LoVo (cell line): Measurements from ENCODE around the gene NELFCD.
"Not testable (repeated sequence)": the region's sequence is repeated elsewhere in the genome, so short reads cannot be mapped to it uniquely, and the experiment has no call there.

ENCODE experiments used
- DNase-seq: peaks from one replicate; pipeline ENCODE4 v3.0.0-alpha.2; 2016; ENCODE audit warnings: low spot score

Gene NELFCD

DNA sequence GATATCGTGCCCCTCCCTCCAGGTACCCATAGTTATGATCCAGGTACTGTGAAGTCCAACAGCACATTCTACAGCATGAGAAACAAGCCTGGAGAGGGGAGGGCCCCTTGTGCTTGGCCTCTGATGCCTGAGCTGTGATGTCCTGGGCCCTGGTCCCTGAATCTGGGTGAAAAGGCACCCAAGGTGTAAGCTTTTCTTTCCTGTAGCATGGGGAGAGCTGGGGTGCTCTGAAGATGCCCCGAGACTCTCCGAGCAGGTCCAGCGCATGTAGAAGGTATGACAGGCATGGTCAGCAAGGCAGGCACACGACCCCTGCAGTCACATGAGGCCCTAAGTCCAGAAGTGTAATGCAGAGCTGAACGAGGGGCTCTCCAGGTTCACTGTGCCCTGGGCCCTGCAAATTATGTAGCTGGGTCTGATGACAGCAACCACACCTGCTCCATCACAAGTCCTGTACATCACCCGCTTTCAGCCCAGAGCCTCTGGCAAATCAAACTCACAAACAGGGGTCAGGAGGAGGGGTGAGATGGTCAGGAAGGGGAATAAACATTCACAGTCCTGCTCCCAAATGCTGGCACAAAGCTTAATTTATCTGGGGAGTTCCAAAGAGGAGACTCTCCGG lies 27.8 kb downstream of the NELFCD start:
- DNase-seq = no peak

DNA sequence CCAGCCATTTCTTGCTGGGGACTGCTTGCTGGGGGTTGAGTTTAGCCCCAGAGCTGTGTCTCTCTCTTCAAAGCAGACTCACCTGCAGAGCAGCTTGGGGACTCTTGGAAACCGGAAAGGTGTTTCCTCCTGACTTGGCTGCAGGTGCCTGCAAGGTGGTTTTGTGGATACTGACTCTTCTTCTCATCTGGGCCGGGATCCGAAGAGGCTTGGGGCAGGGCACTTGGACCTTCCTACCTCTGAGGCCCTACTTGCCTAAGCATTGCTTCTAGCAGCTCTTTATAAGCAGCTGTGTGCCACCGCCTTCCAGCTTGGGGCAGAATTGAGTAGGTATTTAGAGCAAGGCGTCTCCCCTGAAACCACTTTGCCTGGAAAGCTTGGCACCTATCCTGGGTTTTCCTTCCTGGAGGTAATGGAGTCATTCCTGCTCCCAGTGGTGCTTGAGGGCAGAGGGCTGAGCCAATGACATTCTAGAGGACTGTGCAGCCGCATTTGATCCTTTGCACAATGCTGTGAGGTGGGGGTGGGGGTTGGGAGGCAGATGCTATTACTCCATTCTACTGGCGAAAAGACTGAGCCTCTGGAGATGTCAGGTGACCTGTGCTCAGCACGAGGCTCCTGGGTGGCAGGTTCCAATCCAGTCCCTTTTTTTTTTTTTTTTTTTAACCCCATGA lies 29.4 kb downstream of the NELFCD start:
- DNase-seq = no peak

- DNase-seq = no peak
These were observed 30.2 kb downstream of the NELFCD start for GRCh38 chr20:59010995-59011873.

DNA sequence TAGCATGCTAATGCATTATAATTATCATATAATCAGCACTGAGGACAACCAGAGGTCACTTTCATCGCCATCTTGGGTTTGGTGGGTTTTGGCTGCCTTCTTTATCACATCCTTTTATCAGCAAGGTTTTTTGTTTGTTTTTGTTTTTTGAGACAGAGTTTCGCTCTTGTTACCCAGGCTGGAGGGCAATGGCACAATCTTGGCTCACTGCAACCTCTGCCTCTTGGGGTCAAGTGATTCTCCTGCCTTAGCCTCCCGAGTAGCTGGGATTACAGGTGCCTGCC lies 30.8 kb downstream of the NELFCD start:
- not testable (repeated sequence) for DNase-seq

GRCh38 chr20:59013031-59013951 lies 32.2 kb downstream of the NELFCD start:
- DNase-seq = no peak

DNA sequence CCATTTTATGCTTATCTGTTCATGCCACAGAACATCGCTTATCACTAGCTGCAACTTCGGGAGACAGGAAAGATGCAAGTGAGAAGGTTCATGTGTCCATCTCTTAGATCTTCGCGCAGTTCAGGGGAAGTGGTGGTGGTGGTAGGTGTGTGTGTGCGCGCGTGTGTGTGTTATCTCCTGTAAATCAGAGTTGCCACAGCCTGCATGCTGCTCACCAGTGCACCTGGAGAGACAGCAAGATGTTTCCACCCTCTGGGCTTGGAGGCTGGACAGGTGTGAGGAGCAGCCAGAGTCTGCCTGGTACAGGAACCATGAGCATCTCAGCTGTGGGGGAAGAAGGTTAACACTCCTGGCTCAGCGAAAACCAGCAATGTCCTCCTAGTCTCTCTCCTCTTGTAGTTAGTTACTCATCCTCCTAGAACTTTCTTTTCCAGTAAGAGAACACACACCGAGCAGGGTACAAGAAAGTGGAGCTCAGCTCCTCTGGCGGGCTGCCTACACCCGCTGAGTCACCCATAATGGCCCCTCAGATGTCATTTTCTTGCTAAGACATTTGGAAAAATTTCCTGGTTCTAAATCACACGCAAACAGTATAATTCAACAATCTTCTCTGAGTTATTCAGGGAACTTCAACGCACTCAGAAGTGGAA lies 33.0 kb downstream of the NELFCD start:
- no peak for DNase-seq

- DNase-seq = no peak
These were observed 33.8 kb downstream of the NELFCD start for GRCh38 chr20:59014680-59015389.

GRCh38 chr20:59015411-59015810 lies 34.4 kb downstream of the NELFCD start:
- no peak for DNase-seq

DNA sequence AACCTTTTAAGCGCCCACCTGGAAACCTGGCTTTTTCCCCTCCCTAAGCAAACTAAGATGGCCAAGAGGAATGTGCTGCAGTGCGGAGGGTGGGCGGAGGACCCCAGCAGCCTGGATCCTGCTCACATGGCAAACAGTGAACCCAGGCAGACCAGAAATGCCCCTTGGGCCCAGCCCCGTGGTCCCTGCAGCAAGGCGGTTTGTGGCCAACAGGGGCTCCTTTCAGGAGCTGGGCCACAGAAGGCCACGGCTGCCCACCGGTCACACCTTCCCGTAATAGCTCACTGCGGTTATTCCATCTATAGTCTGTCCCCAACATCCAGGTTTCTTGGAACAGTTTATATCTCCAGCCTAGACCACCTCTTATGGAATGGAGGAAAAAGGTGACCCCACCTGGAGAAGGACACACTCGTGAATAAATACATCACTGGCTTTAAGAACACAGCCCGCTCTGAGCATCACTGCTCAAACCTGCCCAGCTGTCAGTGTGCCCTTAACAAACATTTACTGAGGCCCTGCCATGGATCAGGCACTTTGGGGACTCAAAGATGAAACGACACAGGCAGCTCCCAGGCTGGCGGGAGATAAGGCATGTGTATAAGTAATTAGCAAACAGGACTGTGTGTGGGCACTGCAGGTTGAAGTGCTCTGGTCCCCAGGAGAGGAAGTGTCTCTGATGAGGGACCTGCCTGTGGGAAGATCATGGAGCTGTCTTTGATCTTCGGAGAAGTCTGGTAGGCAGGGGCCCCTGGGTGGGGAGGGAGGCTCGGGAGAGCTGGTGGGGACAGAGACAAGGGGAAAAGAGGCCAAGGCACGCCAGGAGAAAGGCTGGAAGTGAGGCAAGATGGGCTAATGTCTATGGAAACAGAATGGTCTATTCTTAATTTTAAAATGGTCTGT lies 35.0 kb downstream of the NELFCD start:
- DNase-seq = no peak

DNA sequence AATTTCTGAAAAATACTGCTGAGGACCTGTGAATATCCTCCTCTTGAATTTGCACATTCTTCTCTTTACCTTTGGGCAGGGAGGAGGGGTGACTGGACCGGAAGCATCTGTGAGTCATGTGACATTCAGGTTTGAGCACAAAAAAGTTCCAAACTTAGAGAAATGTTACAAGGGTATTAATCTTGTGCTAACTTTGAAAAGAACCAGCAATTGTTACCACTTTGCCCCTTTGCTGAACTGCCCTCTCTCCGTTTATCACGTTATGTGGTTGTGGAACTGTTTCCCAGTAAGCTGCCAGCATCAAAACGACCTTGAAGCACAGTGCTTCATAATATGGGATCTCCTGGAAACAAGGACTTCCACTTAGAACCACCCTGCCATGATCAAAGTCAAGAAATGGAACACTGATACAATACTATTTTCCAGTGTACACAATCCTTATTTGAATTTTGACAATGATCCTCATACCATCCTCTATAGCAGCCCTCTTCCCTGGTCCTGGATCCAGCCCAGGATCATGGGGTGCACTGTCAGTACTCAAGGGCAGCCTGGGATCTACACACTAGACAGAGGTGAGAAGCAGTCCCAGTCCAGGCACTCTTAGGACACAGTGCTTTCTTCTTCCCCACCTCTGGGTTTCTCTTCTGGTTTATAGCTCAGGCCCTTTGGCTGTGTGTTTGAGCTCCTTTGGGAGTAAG lies 35.9 kb downstream of the NELFCD start:
- no peak for DNase-seq

GRCh38 chr20:59017493-59018231 lies 36.6 kb downstream of the NELFCD start:
- no peak for DNase-seq

DNA sequence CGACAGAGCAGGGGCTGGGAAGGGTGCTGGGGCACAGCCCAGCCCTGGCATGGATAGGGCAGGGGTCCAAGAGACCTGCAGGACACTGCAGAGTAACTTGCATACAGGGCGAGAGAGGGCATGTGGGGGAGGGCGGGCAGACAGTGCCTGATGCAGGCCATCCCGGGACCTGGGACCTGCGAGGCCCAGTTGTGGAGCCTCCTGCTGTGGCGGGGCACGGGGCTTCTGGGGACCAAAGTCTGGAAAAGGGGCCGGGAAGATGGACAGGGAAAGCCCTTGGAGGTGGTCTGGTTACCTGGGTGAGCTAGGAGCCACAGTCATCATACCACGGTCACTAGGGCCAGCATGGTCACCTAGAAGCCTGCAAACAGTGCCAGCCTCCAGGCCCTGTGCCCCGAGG lies 37.8 kb downstream of the NELFCD start:
- no peak for DNase-seq

- no peak for DNase-seq
These were observed 38.2 kb downstream of the NELFCD start, which contains the start of gene TUBB1 for GRCh38 chr20:59019217-59019616. TSS of gene TUBB1 (plus strand) at chr20:59019429. CDS start at chr20:59019523, 94 bp downstream.

GRCh38 chr20:59020938-59021551 lies 40.0 kb downstream of the NELFCD start:
- no peak for DNase-seq

- DNase-seq = no peak
These were observed 41.7 kb downstream of the NELFCD start for GRCh38 chr20:59022754-59023153.

- DNase-seq = no peak
These were observed 42.6 kb downstream of the NELFCD start for GRCh38 chr20:59023616-59024015.

DNA sequence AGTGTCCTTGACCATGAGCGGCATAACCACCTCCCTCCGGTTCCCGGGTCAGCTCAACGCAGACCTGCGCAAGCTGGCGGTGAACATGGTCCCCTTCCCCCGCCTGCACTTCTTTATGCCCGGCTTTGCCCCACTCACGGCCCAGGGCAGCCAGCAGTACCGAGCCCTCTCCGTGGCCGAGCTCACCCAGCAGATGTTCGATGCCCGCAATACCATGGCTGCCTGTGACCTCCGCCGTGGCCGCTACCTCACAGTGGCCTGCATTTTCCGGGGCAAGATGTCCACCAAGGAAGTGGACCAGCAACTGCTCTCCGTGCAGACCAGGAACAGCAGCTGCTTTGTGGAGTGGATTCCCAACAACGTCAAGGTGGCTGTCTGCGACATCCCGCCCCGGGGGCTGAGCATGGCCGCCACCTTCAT lies 43.1 kb downstream of the NELFCD start:
- no peak for DNase-seq

- DNase-seq = no peak
These were observed 44.0 kb downstream of the NELFCD start for GRCh38 chr20:59025086-59025485.
